Inflammatory macrophage treated with lipopolysaccharide for 1 hour (primary cell): ENCODE measurements around the gene DAPK2.

ENCODE experiments used
- DNase-seq, 2 donors: peaks; one replicate each; pipeline ENCODE4 v3.0.0-alpha.2; 2020 to 2022

Gene DAPK2

DNA sequence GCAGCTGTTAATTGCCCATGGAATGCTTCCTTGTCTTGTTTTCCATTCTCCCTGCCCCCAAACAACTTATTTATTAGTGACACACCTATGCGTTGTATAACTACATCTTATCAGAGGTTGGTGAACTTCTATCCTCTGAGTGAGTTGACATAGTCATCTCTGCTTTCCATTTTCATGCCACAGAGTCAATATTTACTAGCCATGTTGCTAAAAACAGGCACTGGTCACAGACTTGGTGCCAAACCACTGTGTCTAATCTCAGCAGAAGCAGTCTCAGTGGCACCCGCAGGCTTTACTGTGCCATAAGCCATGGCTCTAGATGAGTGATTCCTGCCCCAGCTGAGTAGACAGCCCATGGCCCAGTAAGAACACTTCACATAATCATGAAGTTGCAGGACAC is 26.5 kb downstream of the DAPK2 start:
- DNase-seq, result no peak

DNA sequence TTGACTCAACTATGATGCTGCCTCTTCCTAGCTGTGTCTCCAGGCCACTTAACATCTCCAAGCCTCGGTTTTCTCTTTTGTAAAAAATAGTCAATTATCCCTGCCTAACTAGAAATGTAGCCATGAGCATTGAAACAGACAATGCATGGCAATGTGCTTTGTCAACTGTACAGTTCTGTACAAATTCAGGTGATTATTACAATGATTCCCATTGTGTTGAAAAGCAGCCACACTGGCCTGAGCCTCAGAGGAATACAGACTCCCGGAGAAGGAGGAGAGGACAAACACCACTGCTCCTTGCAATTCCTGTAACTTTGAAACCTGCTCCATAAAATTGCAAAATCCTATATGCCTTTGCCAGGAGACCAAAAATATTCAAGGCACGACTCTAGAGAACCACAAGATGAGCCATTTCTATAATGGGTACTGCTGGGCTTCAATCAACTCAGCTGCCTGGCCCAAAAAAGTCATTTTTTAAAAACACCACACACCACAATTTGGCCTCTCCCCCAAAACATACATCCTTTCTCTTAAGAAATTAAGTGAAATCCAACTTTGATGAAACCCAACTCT is 28.6 kb downstream of the DAPK2 start:
- DNase-seq, result no peak

DNA sequence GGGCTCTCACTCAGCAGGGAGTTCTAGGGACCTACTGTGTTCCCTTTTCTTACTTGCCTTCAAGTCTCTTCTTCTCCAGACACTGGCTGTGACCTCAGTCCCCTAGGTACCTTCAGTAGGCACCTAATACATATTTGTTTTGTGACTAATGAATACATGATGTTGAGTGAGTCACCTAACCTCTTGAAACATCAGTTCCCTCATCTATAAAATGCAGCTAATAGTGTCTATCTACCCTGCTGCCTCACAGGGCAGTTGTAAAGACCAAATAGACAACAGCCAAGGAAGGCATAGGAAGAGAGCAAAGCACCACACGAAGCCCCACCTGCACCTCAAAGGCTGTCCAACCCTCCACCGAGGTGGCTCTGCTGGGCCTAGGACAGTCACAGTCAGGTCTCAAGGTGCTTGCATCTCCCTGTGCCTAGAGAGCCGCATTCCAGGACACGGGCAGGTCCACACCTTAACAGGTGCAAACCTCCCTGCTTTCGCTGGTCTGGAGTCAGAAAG is 29.1 kb downstream of the DAPK2 start:
- DNase-seq, result no peak

DNA sequence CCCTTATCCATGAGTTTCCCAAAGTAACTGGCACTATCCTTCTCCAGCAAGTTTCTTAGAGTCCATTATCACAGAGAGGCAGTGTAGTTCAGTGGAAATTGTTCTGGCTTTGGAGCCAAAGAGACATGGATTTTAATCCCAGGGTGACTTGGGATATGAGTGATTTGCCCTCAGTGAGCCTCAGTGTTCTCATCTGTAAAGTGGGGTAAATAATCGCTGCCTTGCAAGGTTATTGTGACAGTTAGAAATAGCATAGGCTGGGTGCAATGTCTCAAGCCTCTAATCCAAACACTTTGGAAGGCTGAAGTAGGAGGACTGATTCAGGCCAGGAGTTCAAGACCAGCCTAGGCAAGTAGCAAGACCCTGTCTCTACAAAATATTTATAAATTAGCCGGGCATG is 30.0 kb downstream of the DAPK2 start:
- DNase-seq, result no peak

GRCh38 chr15:64014995-64015394 is 31.3 kb downstream of the DAPK2 start:
- no peak for DNase-seq

GRCh38 chr15:64013179-64014062 is 32.9 kb downstream of the DAPK2 start:
- no peak for DNase-seq

- DNase-seq, result no peak
These were observed 34.5 kb downstream of the DAPK2 start for GRCh38 chr15:64011736-64012135.

DNA sequence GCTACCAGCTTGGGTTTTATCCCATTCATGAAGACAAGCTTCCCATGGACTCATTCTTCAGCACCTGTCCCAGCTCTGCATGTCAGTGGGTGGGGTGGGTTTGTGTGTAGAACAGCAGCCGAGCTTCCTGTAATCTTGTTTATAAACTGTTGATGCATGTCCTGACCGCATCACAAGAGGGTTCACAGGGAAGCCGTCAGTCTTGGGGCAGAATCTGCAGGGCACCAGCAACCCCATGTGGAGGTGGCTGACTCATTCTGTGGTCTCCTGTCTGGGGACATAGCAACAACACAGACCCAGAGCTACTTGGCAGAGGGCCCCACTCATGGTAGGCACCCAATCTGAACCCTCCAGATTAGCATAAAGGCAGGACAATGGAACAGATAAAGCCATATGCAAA is 35.6 kb downstream of the DAPK2 start:
- peak; percentile 76 to 85 for DNase-seq

GRCh38 chr15:64009798-64010261 is 36.5 kb downstream of the DAPK2 start:
- DNase-seq, result no peak

GRCh38 chr15:64009241-64009640 is 37.0 kb downstream of the DAPK2 start:
- DNase-seq, result no peak

GRCh38 chr15:64008177-64008576 is 38.1 kb downstream of the DAPK2 start:
- no peak for DNase-seq

DNA sequence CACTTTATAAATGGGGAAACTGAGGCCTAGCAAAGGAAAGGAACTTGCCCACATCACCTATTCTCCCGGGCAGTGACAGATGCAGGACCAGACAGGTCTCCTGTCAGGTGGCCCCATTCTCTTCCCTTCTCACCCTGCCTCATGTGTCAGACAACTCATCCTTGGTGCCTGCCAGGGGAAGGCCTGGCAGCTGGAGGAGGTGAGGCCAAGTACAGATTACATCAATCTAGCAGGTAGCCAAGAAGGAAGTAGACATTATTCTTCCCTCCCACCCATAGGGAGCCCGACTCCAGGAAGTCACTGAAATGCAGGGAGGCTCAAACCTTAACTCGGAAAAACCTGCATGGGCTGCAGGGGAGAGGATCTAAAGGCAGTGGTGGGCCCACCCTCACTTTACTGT is 39.6 kb downstream of the DAPK2 start:
- no peak for DNase-seq

DNA sequence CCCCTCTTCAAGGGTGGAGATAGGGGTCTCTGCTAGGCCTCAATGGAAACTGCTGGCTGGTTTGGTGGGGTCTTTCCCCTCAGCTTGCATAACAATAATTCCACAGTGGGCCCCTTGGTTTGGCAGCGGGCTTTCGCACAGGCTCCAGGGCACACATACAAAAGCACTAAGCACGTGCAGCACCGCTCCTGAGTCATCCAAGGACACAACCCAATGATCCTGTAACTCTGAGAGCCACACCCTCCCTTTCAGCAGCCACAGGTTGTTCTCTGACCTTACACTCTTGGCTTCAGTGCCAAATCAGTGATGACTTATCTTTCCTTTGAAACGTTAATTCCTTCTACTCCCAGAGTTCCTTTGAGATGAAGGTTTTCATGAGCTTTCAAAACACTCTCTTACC is 41.7 kb downstream of the DAPK2 start:
- no peak for DNase-seq

DNA sequence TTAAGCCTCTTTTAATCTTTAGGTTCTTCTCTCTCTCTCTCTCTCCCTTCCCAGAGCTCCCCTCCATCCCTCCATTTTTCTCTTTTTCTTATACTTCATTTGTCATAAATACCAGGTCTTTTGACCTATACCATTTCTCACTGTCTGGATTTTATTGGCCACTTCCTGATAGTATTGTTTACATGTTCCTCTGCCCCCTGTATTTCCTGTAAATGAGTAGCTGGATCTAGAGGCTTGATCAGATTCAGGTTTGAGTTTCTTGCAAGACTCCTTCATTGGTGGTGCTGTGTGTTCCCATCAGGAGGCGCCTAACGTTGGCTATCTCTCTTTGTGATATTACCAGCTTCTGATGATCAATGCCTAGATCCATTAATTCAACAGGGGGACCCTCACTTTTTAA is 42.2 kb downstream of the DAPK2 start:
- DNase-seq, result no peak

DNA sequence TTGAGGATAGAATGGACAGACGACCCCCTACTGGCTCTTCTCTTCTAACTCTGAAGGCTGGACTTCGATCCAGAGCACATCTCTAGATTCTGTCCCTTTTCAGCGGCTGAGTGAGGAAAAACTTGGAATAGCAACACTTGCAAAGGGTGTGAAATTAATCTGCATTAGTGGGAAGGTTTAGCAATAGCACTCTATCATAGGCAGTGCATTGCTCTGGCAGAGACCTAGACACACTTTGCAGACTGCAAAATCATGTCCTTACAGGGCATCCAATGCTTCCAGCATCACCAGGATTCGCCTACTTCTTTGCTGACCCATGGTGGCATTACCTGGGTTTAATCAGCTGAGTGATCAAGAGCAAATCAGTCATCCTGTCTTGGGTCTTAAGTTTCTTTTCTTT is 43.1 kb downstream of the DAPK2 start:
- DNase-seq, result no peak

DNA sequence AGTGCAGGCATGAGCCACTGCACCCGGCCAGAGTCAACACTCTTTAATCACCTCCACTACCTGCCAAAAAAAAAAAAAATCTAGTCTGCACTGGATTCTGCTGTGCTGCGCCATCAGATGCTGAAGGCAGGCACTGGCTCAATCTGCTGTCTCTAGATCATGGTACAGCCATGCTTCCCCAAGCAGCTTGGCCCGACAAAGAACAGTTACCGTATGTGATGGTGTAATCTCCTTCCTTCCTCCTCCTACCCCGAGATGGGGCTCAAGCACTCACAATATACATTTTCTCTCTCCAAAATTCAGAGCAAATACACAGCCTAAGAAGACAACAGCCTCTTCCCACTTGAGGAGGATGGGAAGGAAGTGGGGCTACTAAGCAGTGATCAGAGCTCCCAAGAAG is 45.1 kb downstream of the DAPK2 start:
- DNase-seq, result peak; percentile 24 to 35

GRCh38 chr15:64000183-64000951 is 45.9 kb downstream of the DAPK2 start:
- DNase-seq, result no peak

DNA sequence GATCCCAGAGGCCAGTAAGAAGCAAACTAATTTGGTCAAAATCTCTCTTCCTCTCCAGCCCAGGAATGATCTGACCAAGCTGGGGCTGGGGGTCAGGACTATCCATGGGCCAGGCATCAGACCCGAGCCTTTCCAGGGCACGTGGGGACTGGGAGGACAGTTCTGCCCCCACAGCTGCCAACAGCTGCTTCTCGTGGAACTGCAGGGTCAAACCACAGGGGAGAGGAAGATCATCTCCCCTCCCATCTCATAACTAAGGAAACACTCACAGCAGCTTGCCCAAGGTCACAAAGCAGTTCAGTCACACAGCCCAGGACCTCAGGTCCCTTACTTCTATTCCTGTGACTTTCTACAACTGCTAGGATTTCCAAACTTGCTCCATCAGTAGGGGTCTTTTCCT is 47.1 kb downstream of the DAPK2 start:
- no peak for DNase-seq

DNA sequence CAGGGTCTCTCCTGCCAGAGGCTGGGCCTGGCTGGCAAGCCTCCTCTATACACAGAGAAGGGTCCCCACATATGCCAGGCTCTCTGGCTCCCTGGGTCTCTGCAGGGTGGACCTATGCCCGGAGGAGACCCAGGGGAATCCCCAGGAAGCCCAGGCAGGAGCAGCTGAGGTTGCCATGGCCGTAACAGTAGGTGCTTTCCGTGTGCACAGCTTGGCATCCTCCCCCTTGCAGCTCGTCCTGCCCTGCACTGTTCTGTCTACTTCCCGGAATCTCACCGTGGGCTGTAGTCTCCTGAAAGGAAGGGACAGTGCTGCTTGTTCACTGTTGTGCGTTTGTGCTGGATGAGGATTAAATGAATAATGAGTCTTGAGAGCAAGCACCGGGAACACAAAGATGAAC is 47.8 kb downstream of the DAPK2 start:
- DNase-seq, result no peak

DNA sequence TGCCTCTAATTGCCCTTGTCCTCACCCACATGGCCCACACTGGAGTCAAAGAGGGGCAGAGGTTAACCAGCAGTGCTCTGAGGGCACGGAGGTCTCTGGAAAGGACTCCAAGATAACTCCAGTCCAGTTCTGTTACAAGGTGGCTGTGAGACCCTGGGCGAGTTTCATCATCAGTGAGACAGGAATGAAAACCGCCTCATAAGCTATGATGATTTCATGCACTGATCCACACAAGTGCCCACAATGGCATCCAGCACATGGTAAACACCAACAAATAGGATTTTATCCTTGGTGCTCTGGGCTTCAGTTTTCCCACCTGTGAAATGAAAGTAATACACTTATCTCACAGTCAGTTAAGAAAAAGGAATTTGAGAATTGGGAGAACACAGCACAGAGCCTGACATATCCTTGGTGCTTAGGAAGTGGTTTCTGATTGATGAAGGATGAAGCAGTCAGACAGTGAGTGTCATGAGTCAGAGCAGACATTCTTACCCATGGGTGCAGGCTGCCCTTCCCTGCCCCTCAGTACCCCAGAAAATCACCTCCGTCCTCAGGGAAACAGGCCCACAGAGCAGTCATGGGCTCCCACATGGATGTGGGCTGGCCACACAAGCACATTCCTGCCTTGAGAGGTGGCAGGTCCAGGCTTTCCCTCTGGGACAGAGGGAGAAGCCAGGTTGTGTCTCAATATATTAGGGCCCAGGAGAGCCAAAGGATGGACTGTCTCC is 48.4 kb downstream of the DAPK2 start:
- DNase-seq, result no peak

DNA sequence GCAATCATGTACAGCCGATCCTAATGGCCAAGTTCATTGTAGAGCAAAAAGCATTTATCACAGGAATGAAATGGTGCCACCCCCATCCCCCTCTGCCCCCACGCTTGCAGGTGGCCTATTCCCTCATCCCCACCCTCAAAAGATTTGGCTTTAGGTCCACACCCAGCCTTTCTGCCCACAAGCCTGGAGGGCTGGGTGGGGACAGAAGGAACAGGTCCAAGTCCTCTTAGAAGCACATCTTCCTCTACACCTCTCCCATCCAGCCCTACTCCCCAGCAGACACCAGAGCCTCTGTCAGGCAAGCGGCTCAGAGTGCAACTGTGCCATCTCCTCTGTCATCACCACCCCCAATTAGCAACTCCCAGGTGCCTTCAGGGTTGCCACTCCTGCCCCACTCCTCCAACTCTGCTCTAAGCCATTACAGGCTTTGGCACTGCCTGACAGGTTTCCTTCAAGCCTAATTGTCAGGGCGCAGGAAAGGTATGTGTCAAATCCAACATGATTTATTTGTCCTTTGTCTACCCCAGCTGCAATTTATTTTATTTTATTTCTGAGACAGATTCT is 49.4 kb downstream of the DAPK2 start:
- DNase-seq, result no peak

DNA sequence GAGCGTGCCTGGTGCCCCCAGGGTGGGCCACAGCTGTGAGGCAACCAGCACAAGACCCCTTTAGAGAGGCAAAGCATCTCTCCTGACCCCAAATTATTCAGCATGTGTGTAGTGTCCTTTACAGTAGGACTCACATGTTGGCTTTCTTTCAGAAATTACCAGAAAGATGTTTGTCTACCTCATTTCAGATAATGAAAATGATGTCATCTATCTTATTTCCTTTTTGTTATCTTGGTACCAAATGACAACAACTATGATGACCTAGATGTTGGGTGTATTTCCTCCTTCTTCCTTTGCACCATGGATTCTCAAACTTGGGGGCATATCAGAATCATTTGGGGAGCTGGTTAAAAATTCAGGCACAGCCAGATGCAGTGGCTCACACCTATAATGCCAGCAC is 50.5 kb downstream of the DAPK2 start:
- DNase-seq, result no peak
